GM23338 (cell line): ENCODE data around the gene VGLL4. TPM values are rescaled to one million over a fixed set of nuclear protein-coding genes. Genes with fewer than 3 reads are reported as not detected.
"Not testable (repeated sequence)": the region's sequence is repeated elsewhere in the genome, so short reads cannot be mapped to it uniquely, and the experiment has no call there.

ENCODE experiments used
- ATAC-seq: fragments of 200-7000 bp; cut with Tn5 transposase; 3 replicates; pipeline ENCODE4 v1.9.1; 2020
- DNase-seq: peaks from one replicate; pipeline ENCODE4 v3.0.0-alpha.2; 2015; ENCODE audit warnings: low spot score
- H2AFZ ChIP-seq: fragments of 200-600 bp; sonication (generic); 2 replicates; pipeline ENCODE4 v1.8.0; 2016; ENCODE audit warnings: antibody characterized with exemption, mild to moderate bottlenecking, moderate library complexity
- H3F3A ChIP-seq: fragments of 200-600 bp; sonication (generic); replicated peaks from 2 replicates; pipeline ENCODE4 v1.8.0; 2017; ENCODE audit warnings: antibody characterized with exemption, mixed run types, low read depth
- H3K27ac ChIP-seq: fragments of 200-600 bp; sonication (generic); 2 replicates; pipeline ENCODE4 v1.6.1; 2016; ENCODE audit warnings: low read depth
- H3K27me3 ChIP-seq: fragments of 200-600 bp; sonication (generic); 2 replicates; pipeline ENCODE4 v1.8.0; 2016; ENCODE audit warnings: mild to moderate bottlenecking, mixed run types, moderate library complexity; ENCODE audit not compliant: insufficient read depth
- H3K36me3 ChIP-seq: fragments of 200-600 bp; sonication (generic); 2 replicates; pipeline ENCODE4 v1.8.0; 2016; ENCODE audit warnings: mild to moderate bottlenecking; ENCODE audit not compliant: insufficient read depth
- H3K4me1 ChIP-seq: fragments of 200-600 bp; sonication (generic); 2 replicates; pipeline ENCODE4 v1.8.0; 2016; ENCODE audit warnings: mild to moderate bottlenecking, moderate library complexity; ENCODE audit not compliant: insufficient read depth
- H3K4me2 ChIP-seq: fragments of 200-600 bp; sonication (generic); 2 replicates; pipeline ENCODE4 v1.7.1; 2017; ENCODE audit warnings: mixed run types
- H3K4me3 ChIP-seq: fragments of 200-600 bp; sonication (generic); 2 replicates; pipeline ENCODE4 v1.6.1; 2016; ENCODE audit warnings: mixed run types
- H3K79me2 ChIP-seq: fragments of 200-600 bp; sonication (generic); replicated peaks from 2 replicates; pipeline ENCODE4 v1.8.0; 2017; ENCODE audit warnings: mild to moderate bottlenecking; ENCODE audit not compliant: insufficient read depth
- H3K9me2 ChIP-seq: fragments of 200-600 bp; sonication (generic); 2 replicates; pipeline ENCODE4 v1.8.0; 2017; ENCODE audit not compliant: insufficient read depth
- H4K20me1 ChIP-seq: fragments of 200-600 bp; sonication (generic); replicated peaks from 2 replicates; pipeline ENCODE4 v1.8.0; 2017; ENCODE audit warnings: mild to moderate bottlenecking; ENCODE audit not compliant: insufficient read depth
- H3K27ac Mint-ChIP-seq: 2 replicates; pipeline ENCODE4 v1.8.0; 2020; ENCODE audit warnings: inconsistent platforms, mild to moderate bottlenecking, moderate library complexity, mixed read lengths
- H3K27me3 Mint-ChIP-seq: 3 replicates; pipeline ENCODE4 v1.8.0; 2022; ENCODE audit warnings: low read depth, mild to moderate bottlenecking, moderate library complexity, mixed read lengths, inconsistent platforms; ENCODE audit not compliant: insufficient read depth, poor library complexity
- H3K36me3 Mint-ChIP-seq: 3 replicates; pipeline ENCODE4 v1.8.0; 2021; ENCODE audit warnings: low read depth, mild to moderate bottlenecking, inconsistent platforms, moderate library complexity, mixed read lengths
- H3K4me1 Mint-ChIP-seq: 3 replicates; pipeline ENCODE4 v1.8.0; 2020; ENCODE audit warnings: mild to moderate bottlenecking, inconsistent platforms, mixed read lengths
- H3K4me3 Mint-ChIP-seq: 3 replicates; pipeline ENCODE4 v1.8.0; 2021; ENCODE audit warnings: moderate library complexity, mild to moderate bottlenecking, inconsistent platforms, mixed read lengths
- H3K9me3 Mint-ChIP-seq: 3 replicates; pipeline ENCODE4 v1.8.0; 2020; ENCODE audit warnings: moderate library complexity, mild to moderate bottlenecking, inconsistent platforms, mixed read lengths
- JUNB ChIP-seq: IDR thresholded peaks from one replicate; pipeline ENCODE4 v1.6.1; 2016; ENCODE audit warnings: antibody characterized with exemption; ENCODE audit not compliant: unreplicated experiment
- ZNF114 ChIP-seq: fragments of 250-450 bp; sonication (Bioruptor Pico); IDR thresholded peaks from 2 replicates; pipeline ENCODE4 v1.5.0; 2020; ENCODE audit warnings: mild to moderate bottlenecking, moderate library complexity
- ZNF331 ChIP-seq: fragments of 250-450 bp; sonication (Bioruptor Pico); IDR thresholded peaks from 2 replicates; pipeline ENCODE4 v1.5.0; 2020; ENCODE audit warnings: low read depth, mild to moderate bottlenecking, moderate library complexity
- polyA plus RNA-seq: library from polyadenylated mRNA; unstranded; fragments of >200 nt; fragmentation: Nextera tagmentation; extraction: Ambion mirVana; gene quantifications from 2 replicates; pipeline ENCODE4 v1.2.1, GENCODE V29; 2016
- total RNA-seq: library from RNA; depleted of rRNA; stranded (reverse); fragments of >200 nt; shearing (Covaris generic); gene quantifications from 2 replicates; pipeline ENCODE4 v1.2.3, GENCODE V29; 2014

VGLL4 gene
- total and polyA plus RNA-seq, 2 experiments from 2014 or later = 20.8 to 45.9 TPM

DNA sequence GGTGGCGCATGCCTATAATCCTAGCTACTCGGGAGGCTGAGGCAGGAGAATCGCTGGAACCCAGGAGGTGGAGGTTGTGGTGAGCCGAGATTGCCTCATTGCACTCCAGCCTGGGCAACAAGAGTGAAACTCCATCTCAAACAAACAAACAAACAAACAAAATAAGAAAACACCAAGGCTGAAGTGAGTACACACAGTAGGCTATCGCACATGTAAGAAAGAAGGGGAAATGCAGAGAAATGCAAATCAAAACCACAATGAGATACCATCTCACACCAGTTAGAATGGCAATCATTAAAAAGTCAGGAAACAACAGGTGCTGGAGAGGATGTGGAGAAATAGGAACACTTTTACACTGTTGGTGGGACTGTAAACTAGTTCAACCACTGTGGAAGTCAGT, 48.7 kb downstream of the VGLL4 start:
- Histone ChIP-seq H3K4me1 (peaks cover 44% of the 10 kb centered on the region), H4K20me1 (peaks cover 22% of the 10 kb centered on the region; the same call in 1 of the 2 replicates), H3K79me2 (peaks cover 87% of the 10 kb centered on the region)
- H3K9me2 ChIP-seq, H3K4me3 ChIP-seq, H3F3A ChIP-seq, H3K27ac ChIP-seq, H3K27me3 ChIP-seq, H3K4me2 ChIP-seq, H2AFZ ChIP-seq, H3K9me3 Mint-ChIP-seq, H3K27ac Mint-ChIP-seq, DNase-seq, ATAC-seq, H3K4me3 Mint-ChIP-seq, H3K36me3 ChIP-seq, H3K27me3 Mint-ChIP-seq: not testable (repeated sequence)
- peaks cover 43% of the 10 kb centered on the region for H3K36me3 Mint-ChIP-seq
- H3K4me1 Mint-ChIP-seq = peaks cover 50% of the 10 kb centered on the region

DNA sequence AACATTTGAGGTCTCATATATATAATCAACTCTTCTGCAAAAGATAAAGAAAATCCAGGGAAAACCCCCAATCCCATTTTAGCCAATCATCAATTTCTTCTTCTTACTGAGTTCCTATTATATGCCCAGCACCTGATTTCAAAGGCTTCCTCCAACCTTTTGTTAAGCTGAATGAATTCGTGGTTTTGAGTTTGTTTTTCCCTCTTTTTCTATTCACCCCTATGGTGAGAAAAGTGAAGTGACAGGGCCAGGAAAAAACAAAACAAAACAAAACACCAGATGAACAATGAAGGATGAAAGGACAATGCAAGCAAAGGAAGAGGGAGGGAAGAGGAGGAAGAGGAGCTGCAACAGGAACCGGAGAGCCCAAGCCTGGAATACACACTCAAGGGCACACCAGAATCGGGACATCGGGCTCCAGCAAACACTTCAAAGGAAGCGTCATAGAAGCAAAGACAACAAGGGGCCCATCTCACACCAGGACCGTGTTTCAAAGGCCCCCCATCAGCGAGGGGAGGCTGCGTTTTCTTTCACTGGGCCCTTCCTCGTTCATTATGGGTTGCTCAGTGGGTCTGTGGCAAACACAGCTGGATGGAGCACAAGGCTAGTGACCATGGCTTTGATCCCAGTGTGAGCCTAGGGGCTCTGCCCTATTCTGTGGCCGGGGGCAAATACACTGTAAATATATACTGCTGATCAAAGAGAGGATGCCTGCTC, 50.2 kb downstream of the VGLL4 start:
- peak overlapping the region; percentile 65 for H3K4me2 ChIP-seq
- no peak overlapping the region for H3K4me3 ChIP-seq
- no peaks in the 10 kb centered on the region for H3F3A ChIP-seq
- peaks cover 89% of the 10 kb centered on the region for H3K79me2 ChIP-seq
- ATAC-seq (peak; percentile 19), DNase-seq (no peak)
- peaks cover 44% of the 10 kb centered on the region for H3K4me1 ChIP-seq
- 0 out of 2 replicates have a peak overlapping the region, but pooled peaks have one; percentile 33 for H3K27ac ChIP-seq
- H3K27me3 ChIP-seq = no peaks in the 10 kb centered on the region
- no peak overlapping the region; the same call in 1 of the 2 replicates for H3K27ac Mint-ChIP-seq
- peaks cover 34% of the 10 kb centered on the region for H3K36me3 Mint-ChIP-seq
- TF ChIP-seq ZNF114 (CRISPR knock-in tag) (no peak), JUNB (no peak)
- H2AFZ ChIP-seq = no peak overlapping the region
- peak overlapping the region; percentile 1; the same call in 1 of the 3 replicates for H3K4me3 Mint-ChIP-seq
- peaks cover 7% of the 10 kb centered on the region for H3K27me3 Mint-ChIP-seq
- peaks cover 57% of the 10 kb centered on the region for H3K4me1 Mint-ChIP-seq
- peaks cover 10% of the 10 kb centered on the region; the same call in 2 of the 3 replicates for H3K9me3 Mint-ChIP-seq
- H3K36me3 ChIP-seq = no peaks in the 10 kb centered on the region
- H4K20me1 ChIP-seq = peaks cover 22% of the 10 kb centered on the region; the same call in 1 of the 2 replicates
- H3K9me2 ChIP-seq = no peaks in the 10 kb centered on the region

DNA sequence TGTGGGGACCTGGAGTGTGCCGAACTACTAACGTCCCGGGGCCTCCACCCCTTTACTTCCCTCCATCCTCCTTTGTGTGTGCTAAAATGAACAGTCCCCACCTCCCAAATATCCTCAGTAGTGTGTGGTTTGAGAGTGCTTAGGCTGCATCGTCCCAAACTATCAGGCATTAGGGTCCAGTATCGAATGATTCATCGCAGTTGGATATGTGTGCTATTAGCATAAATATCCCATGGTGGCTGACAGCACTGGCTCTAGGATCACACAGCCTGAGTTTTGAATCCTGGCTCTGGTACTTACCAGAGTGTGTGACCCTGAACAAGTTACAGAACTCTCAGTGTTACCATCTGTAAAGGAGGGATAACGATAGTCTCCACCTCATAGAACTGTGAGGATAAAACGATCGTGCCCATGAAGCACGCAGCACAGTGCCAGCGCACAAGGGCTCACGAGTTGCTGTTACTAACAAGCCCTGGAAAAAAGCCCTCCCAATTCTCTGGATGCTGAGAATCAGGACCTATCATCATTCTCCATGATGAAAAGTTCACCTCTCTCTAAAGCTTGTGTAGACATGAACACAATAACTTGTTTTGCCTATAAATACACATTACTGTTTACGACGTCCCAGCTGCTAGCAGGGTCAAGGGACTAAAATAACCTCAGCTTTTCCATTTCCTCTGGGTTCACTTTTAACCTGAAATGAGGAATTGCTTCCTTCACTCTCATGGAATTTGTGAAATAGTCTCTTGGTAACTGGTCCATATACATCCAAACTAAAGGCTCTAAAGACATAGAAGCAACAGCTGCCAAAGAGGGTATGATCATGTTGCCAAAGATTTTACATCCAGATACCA, 51.0 kb downstream of the VGLL4 start:
- peak overlapping the region; percentile 9; the same call in 1 of the 3 replicates for H3K4me3 Mint-ChIP-seq
- H3K4me1 ChIP-seq = peaks cover 44% of the 10 kb centered on the region

More for the DNA sequence above, 51.0 kb downstream of the VGLL4 start:
- Histone ChIP-seq H3F3A (no peaks in the 10 kb centered on the region), H3K4me2 (peak overlapping the region; percentile 65; the same call in 1 of the 2 replicates), H3K79me2 (peaks cover 89% of the 10 kb centered on the region), H3K9me2 (no peaks in the 10 kb centered on the region), H3K27me3 (no peaks in the 10 kb centered on the region), H3K4me3 (no peak overlapping the region), H3K27ac (peak overlapping the region; percentile 86), H4K20me1 (peaks cover 22% of the 10 kb centered on the region; the same call in 1 of the 2 replicates), H3K36me3 (no peaks in the 10 kb centered on the region), H2AFZ (no peak overlapping the region)
- peaks cover 64% of the 10 kb centered on the region for H3K4me1 Mint-ChIP-seq
- TF ChIP-seq ZNF331 = no peak
- H3K27ac Mint-ChIP-seq = peak overlapping the region; percentile 27
- ATAC-seq (no peak), DNase-seq (no peak)
- H3K27me3 Mint-ChIP-seq = peaks cover 9% of the 10 kb centered on the region
- peaks cover 3% of the 10 kb centered on the region; the same call in 2 of the 3 replicates for H3K9me3 Mint-ChIP-seq
- H3K36me3 Mint-ChIP-seq = peaks cover 26% of the 10 kb centered on the region
